ENCODE measurements around the gene UGGT2. TPM values are rescaled to one million over a fixed set of nuclear protein-coding genes. Genes with fewer than 3 reads are reported as not detected.
A peak's percentile ranks its signal among the peaks of the same experiment; 100 is the strongest.
"Not testable (repeated sequence)": the region's sequence is repeated elsewhere in the genome, so short reads cannot be mapped to it uniquely, and the experiment has no call there.

The UGGT2 gene
- total RNA-seq, 1 donor, result 63.0 TPM

DNA sequence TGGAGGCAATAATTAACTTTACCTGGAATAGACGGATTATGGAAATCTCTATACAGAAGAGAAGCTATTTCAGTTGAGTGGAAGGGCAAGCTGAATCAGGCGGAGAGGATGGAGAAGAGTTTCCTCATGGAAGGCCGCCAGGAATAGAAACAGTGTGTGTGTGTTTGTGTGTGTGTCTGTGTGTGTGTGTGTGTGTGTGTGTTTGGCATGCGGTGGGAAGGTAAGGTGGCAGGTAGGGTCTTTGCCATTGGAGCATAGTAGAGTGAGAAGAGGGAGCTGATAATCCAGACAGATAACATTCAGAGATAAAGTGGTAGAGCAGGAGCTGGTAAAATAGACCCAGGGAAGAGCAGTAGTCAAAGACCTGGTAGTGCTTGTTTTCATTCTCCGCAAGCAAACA is 27.5 kb upstream of the UGGT2 start:
- no peak for DNase-seq (ENCODE audit: low read depth)
- H3K4me3 ChIP-seq (ENCODE audit: low read depth, low read length), result no peak overlapping the region
- no peak for TF ChIP-seq CTCF (IDR thresholded peaks at IDR 0.05; ENCODE audit: insufficient read depth, low read depth, low read length)

DNA sequence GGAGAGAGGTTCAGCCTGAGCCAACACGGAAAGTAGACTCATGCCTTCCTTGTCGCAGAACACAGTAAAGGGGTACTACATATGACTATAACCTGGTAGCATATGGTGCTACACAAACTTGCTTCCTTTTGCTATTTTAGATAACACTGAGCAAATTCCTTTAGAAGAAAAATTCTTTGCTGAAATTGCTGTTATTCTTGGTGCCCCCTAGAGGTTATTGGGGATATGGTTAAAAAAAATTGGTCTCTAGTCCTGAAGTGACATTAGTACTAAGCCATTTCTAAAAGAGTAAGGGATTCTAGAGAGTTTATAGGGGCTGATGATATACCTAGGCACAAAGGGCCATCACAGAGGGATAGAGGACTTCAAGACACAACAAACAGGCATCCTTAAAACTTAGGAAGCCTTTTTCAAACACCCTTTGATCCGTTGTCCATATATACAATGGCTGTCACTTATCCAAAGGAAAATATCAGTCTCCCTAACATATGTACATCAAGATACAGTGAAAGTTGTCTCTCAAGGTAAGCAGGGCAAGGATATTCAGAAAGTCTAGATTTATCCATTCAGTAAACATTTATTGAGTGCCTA is 22.8 kb upstream of the UGGT2 start:
- DNase-seq (ENCODE audit: low read depth), result peak; percentile 28
- no peak overlapping the region for H3K4me3 ChIP-seq (ENCODE audit: low read depth, low read length)
- TF ChIP-seq CTCF (IDR thresholded peaks at IDR 0.05; ENCODE audit: insufficient read depth, low read depth, low read length), result peak; percentile 70

DNA sequence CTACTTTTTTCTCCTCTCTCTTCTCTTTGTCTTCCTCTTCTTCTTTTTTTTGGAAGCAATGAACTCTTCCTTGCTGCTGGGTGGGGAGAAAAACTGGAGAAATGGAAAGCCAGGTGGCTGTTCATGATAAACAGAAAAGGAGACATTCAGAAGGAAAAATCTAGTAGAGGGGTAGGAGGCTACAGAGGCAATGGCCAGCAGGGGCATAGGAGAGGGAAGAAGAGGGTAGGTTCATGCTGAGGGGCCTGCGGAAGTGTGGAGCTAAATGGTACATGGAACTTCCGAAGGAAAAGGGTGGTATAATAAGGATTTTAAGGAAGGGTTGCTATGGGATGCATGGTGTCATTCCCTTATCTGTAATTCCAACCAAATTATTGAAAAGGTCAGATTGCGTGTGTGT is 19.2 kb upstream of the UGGT2 start:
- TF ChIP-seq CTCF (IDR thresholded peaks at IDR 0.05; ENCODE audit: insufficient read depth, low read depth, low read length), result no peak
- no peak for DNase-seq (ENCODE audit: low read depth)
- H3K4me3 ChIP-seq (ENCODE audit: low read depth, low read length), result no peak overlapping the region

GRCh38 chr13:96071504-96071903 is 18.3 kb upstream of the UGGT2 start:
- no peak for TF ChIP-seq CTCF (IDR thresholded peaks at IDR 0.05; ENCODE audit: insufficient read depth, low read depth, low read length)
- no peak for DNase-seq (ENCODE audit: low read depth)

DNA sequence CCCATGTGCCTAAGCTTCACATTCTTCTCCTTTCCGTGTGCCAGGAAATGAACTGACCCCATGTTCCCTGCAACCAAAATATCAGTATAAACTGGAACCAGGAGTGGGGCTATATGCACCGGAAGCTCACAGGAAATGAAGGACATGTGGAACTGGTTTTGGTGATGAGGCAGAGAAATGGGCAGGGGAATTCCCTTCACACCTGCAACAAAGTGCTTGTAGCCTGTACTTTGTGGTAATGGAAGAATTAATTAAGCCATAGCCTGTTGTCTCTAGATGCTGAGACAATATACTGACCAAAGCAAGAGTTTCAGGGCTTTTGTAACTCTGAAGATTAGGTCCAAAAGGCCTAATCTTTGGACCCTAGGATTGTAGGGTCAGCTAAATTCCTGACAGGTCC is 15.5 kb upstream of the UGGT2 start:
- DNase-seq (ENCODE audit: low read depth), result no peak
- no peak for TF ChIP-seq CTCF (IDR thresholded peaks at IDR 0.05; ENCODE audit: insufficient read depth, low read depth, low read length)
- no peak overlapping the region for H3K4me3 ChIP-seq (ENCODE audit: low read depth, low read length)

More at GRCh38 chr13:96071504-96071903, 18.3 kb upstream of the UGGT2 start:
- no peak overlapping the region for H3K4me3 ChIP-seq (ENCODE audit: low read depth, low read length)

- DNase-seq (ENCODE audit: low read depth), result no peak
- TF ChIP-seq CTCF (IDR thresholded peaks at IDR 0.05; ENCODE audit: insufficient read depth, low read depth, low read length), result no peak
- H3K4me3 ChIP-seq (ENCODE audit: low read depth, low read length), result no peak overlapping the region
Measured at GRCh38 chr13:96065849-96066248, 12.6 kb upstream of the UGGT2 start.

DNA sequence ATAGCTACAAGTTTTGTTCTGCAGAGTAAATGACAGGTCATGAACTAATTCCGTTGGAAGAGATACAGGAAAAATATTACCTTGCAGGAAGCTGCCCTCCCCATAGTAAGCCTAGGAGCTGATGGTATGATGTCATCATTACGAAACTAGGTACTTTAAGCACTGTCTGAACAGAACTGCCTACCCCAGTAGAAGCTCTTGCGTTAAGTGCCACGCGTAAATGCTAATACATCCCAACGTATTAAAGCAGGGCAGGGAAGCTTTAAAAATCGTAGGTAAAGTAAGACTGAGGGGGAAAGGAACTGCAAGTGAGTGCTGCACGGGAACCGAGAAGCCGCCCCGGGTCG is 572 bp downstream of the UGGT2 start:
- no peak for TF ChIP-seq CTCF (IDR thresholded peaks at IDR 0.05; ENCODE audit: insufficient read depth, low read depth, low read length)
- DNase-seq (ENCODE audit: low read depth), result peak; percentile 80
- peak overlapping the region; percentile 87 for H3K4me3 ChIP-seq (ENCODE audit: low read depth, low read length)

GRCh38 chr13:96051946-96052345 is 1.3 kb downstream of the UGGT2 start:
- H3K4me3 ChIP-seq (ENCODE audit: low read depth, low read length); DNase-seq (ENCODE audit: low read depth): not testable (repeated sequence)

DNA sequence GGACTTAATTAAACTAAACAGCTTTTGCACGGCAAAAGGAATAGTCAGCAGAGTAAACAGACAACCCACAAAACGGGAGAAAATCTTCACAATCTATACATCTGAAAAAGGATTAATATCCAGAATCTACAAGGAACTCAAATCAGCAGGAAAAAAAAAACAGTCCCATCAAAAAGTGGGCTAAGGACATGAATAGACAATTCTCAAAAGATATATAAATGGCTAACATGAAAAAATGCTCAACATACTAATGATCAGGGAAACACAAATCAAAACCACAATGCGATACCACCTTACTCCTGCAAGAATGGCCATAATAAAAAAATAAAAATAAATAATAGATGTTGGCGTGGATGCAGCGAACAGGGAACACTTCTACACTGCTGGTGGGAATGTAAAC is 1.7 kb downstream of the UGGT2 start:
- not testable (repeated sequence) for H3K4me3 ChIP-seq (ENCODE audit: low read depth, low read length); DNase-seq (ENCODE audit: low read depth)

GRCh38 chr13:96050955-96051354 is 2.2 kb downstream of the UGGT2 start:
- not testable (repeated sequence) for DNase-seq (ENCODE audit: low read depth); H3K4me3 ChIP-seq (ENCODE audit: low read depth, low read length)

All from fibroblast of villous mesenchyme (primary cell).